ENCODE measurements around the gene C2orf81.

DNA sequence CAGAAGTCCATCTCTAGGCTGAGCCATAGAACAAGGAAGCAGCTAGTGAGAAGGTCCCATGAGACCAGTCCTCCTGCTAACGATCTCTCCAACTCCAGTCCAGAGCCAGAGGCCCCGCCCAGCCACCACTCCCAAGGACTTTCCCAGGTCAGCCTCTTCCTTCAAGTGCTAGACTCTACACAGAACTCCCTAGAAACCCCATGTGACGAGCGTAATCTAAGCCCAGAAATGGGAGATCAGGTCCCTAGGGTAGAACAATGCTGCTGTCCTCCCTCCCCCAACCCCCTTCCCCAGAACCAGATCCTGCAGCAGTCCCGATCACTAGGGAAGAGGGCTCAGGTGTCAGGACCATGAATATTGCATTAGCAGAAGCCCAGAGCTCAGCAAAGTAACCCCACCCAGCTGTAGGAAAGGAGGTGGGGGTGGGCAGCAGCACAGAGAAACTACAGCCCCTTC is 48.2 kb downstream of the C2orf81 start:
- TF ChIP-seq, protein P1, sequence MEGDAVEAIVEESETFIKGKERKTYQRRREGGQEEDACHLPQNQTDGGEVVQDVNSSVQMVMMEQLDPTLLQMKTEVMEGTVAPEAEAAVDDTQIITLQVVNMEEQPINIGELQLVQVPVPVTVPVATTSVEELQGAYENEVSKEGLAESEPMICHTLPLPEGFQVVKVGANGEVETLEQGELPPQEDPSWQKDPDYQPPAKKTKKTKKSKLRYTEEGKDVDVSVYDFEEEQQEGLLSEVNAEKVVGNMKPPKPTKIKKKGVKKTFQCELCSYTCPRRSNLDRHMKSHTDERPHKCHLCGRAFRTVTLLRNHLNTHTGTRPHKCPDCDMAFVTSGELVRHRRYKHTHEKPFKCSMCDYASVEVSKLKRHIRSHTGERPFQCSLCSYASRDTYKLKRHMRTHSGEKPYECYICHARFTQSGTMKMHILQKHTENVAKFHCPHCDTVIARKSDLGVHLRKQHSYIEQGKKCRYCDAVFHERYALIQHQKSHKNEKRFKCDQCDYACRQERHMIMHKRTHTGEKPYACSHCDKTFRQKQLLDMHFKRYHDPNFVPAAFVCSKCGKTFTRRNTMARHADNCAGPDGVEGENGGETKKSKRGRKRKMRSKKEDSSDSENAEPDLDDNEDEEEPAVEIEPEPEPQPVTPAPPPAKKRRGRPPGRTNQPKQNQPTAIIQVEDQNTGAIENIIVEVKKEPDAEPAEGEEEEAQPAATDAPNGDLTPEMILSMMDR (IDR thresholded peaks at IDR 0.05; ENCODE audit: low read length) = no peak
- no peak for TF ChIP-seq EZH2 (optimal IDR thresholded peaks at IDR 0.05; ENCODE audit: low read depth, low read length)

All from MM.1S (cell line).